ENCODE results near the gene GOLGA8S. TPM values are rescaled to one million over a fixed set of nuclear protein-coding genes. Genes with fewer than 3 reads are reported as not detected.
A peak's percentile ranks its signal among the peaks of the same experiment; 100 is the strongest.
"Not testable (repeated sequence)": the region's sequence is repeated elsewhere in the genome, so short reads cannot be mapped to it uniquely, and the experiment has no call there.

Gene GOLGA8S
- total RNA-seq, 1 donor from 2014 or later = 0.33 TPM

- no peak for DNase-seq
Observed at GRCh38 chr15:23401627-23402026, 47.1 kb downstream of the GOLGA8S start.

GRCh38 chr15:23402140-23402539 lies 47.6 kb downstream of the GOLGA8S start:
- no peaks in the 10 kb centered on the region for H3K36me3 ChIP-seq
- peaks cover 4% of the 10 kb centered on the region for H3K27me3 ChIP-seq (ENCODE audit: low read depth)
- TF ChIP-seq CTCF (IDR thresholded peaks at IDR 0.05; ENCODE audit: borderline replicate concordance) = no peak
- peak overlapping the region; percentile 91 for H3K27ac ChIP-seq (replicated peaks)
- H3K9me3 ChIP-seq (replicated peaks) = peaks cover 10% of the 10 kb centered on the region
- intact Hi-C loops (cut with micrococcal nuclease) = no loop called here
- no peak for DNase-seq
- H3K4me1 ChIP-seq = peaks cover 47% of the 10 kb centered on the region
- H3K4me3 ChIP-seq = no peak overlapping the region

More at GRCh38 chr15:23401627-23402026, 47.1 kb downstream of the GOLGA8S start:
- TF ChIP-seq CTCF (IDR thresholded peaks at IDR 0.05; ENCODE audit: borderline replicate concordance) = no peak
- intact Hi-C loops (cut with micrococcal nuclease) = no loop called here
- Histone ChIP-seq H3K27me3 (ENCODE audit: low read depth) (peaks cover 4% of the 10 kb centered on the region), H3K27ac (replicated peaks) (peak overlapping the region; percentile 91), H3K36me3 (no peaks in the 10 kb centered on the region), H3K4me3 (no peak overlapping the region), H3K4me1 (peaks cover 47% of the 10 kb centered on the region), H3K9me3 (replicated peaks) (peaks cover 10% of the 10 kb centered on the region)

GRCh38 chr15:23402544-23402943 lies 48.0 kb downstream of the GOLGA8S start:
- no peak for DNase-seq
- Histone ChIP-seq H3K9me3 (replicated peaks) (peaks cover 10% of the 10 kb centered on the region), H3K36me3 (no peaks in the 10 kb centered on the region), H3K27ac (replicated peaks) (peak overlapping the region; percentile 91), H3K4me3 (no peak overlapping the region), H3K4me1 (peaks cover 43% of the 10 kb centered on the region), H3K27me3 (ENCODE audit: low read depth) (peaks cover 4% of the 10 kb centered on the region)
- no peak for TF ChIP-seq CTCF (IDR thresholded peaks at IDR 0.05; ENCODE audit: borderline replicate concordance)
- intact Hi-C loops (cut with micrococcal nuclease) = no loop called here

GRCh38 chr15:23403550-23403949 lies 49.0 kb downstream of the GOLGA8S start:
- no peak for TF ChIP-seq CTCF (IDR thresholded peaks at IDR 0.05; ENCODE audit: borderline replicate concordance)
- Histone ChIP-seq H3K36me3 (no peaks in the 10 kb centered on the region), H3K4me1 (peaks cover 36% of the 10 kb centered on the region), H3K27ac (replicated peaks) (peak overlapping the region; percentile 91), H3K4me3 (peak overlapping the region; percentile 36), H3K27me3 (ENCODE audit: low read depth) (peaks cover 4% of the 10 kb centered on the region), H3K9me3 (replicated peaks) (peaks cover 10% of the 10 kb centered on the region)
- intact Hi-C loops (cut with micrococcal nuclease) = no loop called here
- peak; percentile 42 for DNase-seq

GRCh38 chr15:23411841-23412240 lies 57.3 kb downstream of the GOLGA8S start:
- intact Hi-C loops (cut with micrococcal nuclease) = no loop called here
- Histone ChIP-seq H3K4me3 (no peak overlapping the region), H3K9me3 (replicated peaks) (no peaks in the 10 kb centered on the region), H3K27ac (replicated peaks) (no peak overlapping the region), H3K4me1 (no peaks in the 10 kb centered on the region), H3K36me3 (no peaks in the 10 kb centered on the region), H3K27me3 (ENCODE audit: low read depth) (no peaks in the 10 kb centered on the region)
- DNase-seq = no peak
- no peak for TF ChIP-seq CTCF (IDR thresholded peaks at IDR 0.05; ENCODE audit: borderline replicate concordance)

GRCh38 chr15:23412881-23413600 lies 58.5 kb downstream of the GOLGA8S start:
- H3K27ac ChIP-seq (replicated peaks); H3K4me3 ChIP-seq; intact Hi-C loops (cut with micrococcal nuclease); DNase-seq; H3K27me3 ChIP-seq (ENCODE audit: low read depth); H3K36me3 ChIP-seq; H3K9me3 ChIP-seq (replicated peaks); H3K4me1 ChIP-seq: not testable (repeated sequence)
